ENCODE measurements around the gene PGBD5.

DNA sequence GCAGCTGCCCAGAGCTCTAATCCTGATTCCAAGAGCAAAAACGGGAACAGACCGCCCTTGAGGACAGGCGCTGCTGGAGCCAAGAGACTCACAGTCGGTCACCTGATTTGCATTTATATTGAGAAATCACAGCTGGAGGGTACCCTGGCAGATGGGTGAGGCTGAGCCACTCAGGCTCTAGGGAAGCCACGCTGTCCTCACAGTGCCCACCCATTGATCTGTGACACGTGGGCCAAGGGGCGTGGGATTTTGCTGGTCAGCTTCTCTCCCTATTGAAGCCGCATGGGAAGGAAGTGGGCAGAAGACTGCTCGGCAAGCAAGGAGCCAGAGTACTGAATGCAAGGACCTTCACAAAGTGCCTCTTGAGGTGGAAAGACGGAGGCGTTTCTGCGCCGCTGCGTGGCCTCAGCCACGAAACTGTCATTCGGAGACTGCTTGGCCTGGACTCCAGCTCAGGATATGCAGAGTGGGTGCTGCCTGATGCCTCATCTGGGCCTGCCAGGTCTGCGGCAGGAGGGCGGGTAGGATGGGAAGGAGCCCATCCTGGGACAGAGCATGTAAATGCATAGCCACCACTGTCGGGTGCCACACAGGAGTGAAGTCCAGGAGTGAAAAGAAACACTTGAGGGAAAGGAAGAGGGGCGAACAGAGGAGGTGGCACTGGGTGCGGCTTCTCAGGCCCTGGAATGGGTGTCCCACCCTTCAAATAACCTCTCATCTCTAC, 139.8 kb downstream of the PGBD5 start:
- TF ChIP-seq, protein P1, sequence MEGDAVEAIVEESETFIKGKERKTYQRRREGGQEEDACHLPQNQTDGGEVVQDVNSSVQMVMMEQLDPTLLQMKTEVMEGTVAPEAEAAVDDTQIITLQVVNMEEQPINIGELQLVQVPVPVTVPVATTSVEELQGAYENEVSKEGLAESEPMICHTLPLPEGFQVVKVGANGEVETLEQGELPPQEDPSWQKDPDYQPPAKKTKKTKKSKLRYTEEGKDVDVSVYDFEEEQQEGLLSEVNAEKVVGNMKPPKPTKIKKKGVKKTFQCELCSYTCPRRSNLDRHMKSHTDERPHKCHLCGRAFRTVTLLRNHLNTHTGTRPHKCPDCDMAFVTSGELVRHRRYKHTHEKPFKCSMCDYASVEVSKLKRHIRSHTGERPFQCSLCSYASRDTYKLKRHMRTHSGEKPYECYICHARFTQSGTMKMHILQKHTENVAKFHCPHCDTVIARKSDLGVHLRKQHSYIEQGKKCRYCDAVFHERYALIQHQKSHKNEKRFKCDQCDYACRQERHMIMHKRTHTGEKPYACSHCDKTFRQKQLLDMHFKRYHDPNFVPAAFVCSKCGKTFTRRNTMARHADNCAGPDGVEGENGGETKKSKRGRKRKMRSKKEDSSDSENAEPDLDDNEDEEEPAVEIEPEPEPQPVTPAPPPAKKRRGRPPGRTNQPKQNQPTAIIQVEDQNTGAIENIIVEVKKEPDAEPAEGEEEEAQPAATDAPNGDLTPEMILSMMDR (optimal IDR thresholded peaks at IDR 0.05 in 1 of 3, IDR thresholded peaks at IDR 0.05 in 1 of 3, conservative IDR thresholded peaks at IDR 0.05 in 1 of 3; ENCODE audit: extremely low read depth in 1 of 3, insufficient read depth in 2 of 3, low read length in 3 of 3), result no peak
- TF ChIP-seq EZH2 (IDR thresholded peaks at IDR 0.05; ENCODE audit: low read length), result no peak

Measured in keratinocyte (primary cell).